SU-DHL-6 (cell line): ENCODE results near the gene INHBA.

Source experiments
- H2AFZ ChIP-seq: fragments of 200-600 bp; sonication (generic); 2 replicates; pipeline ENCODE4 v1.6.1; 2014; ENCODE audit warnings: low read depth, mild to moderate bottlenecking, moderate library complexity, mixed read lengths, antibody characterized with exemption, low read length; ENCODE audit not compliant: severe bottlenecking
- H3F3A ChIP-seq: fragments of 200-600 bp; shearing (Covaris generic); 2 replicates; pipeline ENCODE4 v1.6.0; 2016; ENCODE audit warnings: antibody characterized with exemption, mild to moderate bottlenecking; ENCODE audit not compliant: insufficient read depth
- H3K27ac ChIP-seq: fragments of 200-600 bp; sonication (generic); 2 replicates; pipeline ENCODE4 v1.5.1; 2016; ENCODE audit warnings: low read depth, mild to moderate bottlenecking, low read length, moderate library complexity, mixed read lengths
- H3K27me3 ChIP-seq: fragments of 200-600 bp; sonication (generic), shearing (Covaris generic); 2 replicates; pipeline ENCODE4 v1.6.0; 2014; ENCODE audit warnings: mild to moderate bottlenecking, low read length
- H3K36me3 ChIP-seq: fragments of 200-600 bp; sonication (generic); 2 replicates; pipeline ENCODE4 v1.6.1; 2014; ENCODE audit warnings: mild to moderate bottlenecking, low read length, mixed read lengths
- H3K4me2 ChIP-seq: fragments of 300-600, 200-600 bp; shearing (Covaris generic), sonication (generic); 2 replicates; pipeline ENCODE4 v1.6.0; 2014; ENCODE audit warnings: low read length, low read depth, mild to moderate bottlenecking; ENCODE audit not compliant: poor library complexity, severe bottlenecking
- H3K4me3 ChIP-seq: fragments of 200-600 bp; sonication (generic); 2 replicates; pipeline ENCODE4 v1.5.1; 2014; ENCODE audit warnings: antibody characterized with exemption, low read length, mild to moderate bottlenecking, mixed read lengths; ENCODE audit not compliant: insufficient read depth, poor library complexity, severe bottlenecking
- H3K79me2 ChIP-seq: fragments of 200-600 bp; sonication (generic); 2 replicates; pipeline ENCODE4 v1.6.1; 2014; ENCODE audit warnings: mild to moderate bottlenecking, low read length, moderate library complexity; ENCODE audit not compliant: insufficient read depth
- H3K9ac ChIP-seq: fragments of 200-600 bp; sonication (generic); 2 replicates; pipeline ENCODE4 v1.7.0; 2014; ENCODE audit warnings: mild to moderate bottlenecking, low read length
- H3K9me2 ChIP-seq: fragments of 200-600 bp; sonication (generic); replicated peaks from 2 replicates; pipeline ENCODE4 v1.6.1; 2014; ENCODE audit warnings: low read length; ENCODE audit not compliant: insufficient read depth
- H3K9me3 ChIP-seq: fragments of 200-600 bp; sonication (generic); 2 replicates; pipeline ENCODE4 v1.6.1; 2014; ENCODE audit warnings: low read length, mixed read lengths; ENCODE audit not compliant: insufficient read depth
- H4K20me1 ChIP-seq: fragments of 200-600 bp; sonication (generic); 2 replicates; pipeline ENCODE4 v1.6.1; 2014; ENCODE audit warnings: low read depth, mild to moderate bottlenecking, antibody characterized with exemption, low read length, moderate library complexity, mixed read lengths
- CTCF ChIP-seq: fragments of 200-600 bp; sonication (generic); IDR thresholded peaks from one replicate; pipeline ENCODE4 v1.5.1; 2017; ENCODE audit warnings: antibody characterized with exemption, mild to moderate bottlenecking, low read length, moderate library complexity; ENCODE audit not compliant: insufficient read depth, poor library complexity, severe bottlenecking
- EZH2phosphoT487 ChIP-seq: fragments of 200-600 bp; sonication (generic), shearing (Covaris generic); conservative IDR thresholded peaks from 2 replicates; pipeline ENCODE4 v1.6.1; 2018; ENCODE audit warnings: mild to moderate bottlenecking, antibody characterized with exemption, low read length, moderate library complexity, mixed read lengths

INHBA gene

GRCh38 chr7:41659539-41659938 is 43.4 kb downstream of the INHBA start:
- Histone ChIP-seq H3K36me3 (no peaks in the 10 kb centered on the region), H3K4me3 (no peak overlapping the region), H3K27me3 (no peaks in the 10 kb centered on the region), H2AFZ (no peak overlapping the region), H3K4me2 (no peak overlapping the region), H3K79me2 (no peaks in the 10 kb centered on the region), H3K9me2 (no peaks in the 10 kb centered on the region), H3F3A (no peaks in the 10 kb centered on the region), H3K9me3 (no peaks in the 10 kb centered on the region), H4K20me1 (no peaks in the 10 kb centered on the region), H3K27ac (no peak overlapping the region), H3K9ac (no peak overlapping the region)
- TF ChIP-seq EZH2phosphoT487: no peak
- TF ChIP-seq CTCF: no peak

- H3K4me3 ChIP-seq: no peak overlapping the region
- no peaks in the 10 kb centered on the region for H3K79me2 ChIP-seq
- H3K9me3 ChIP-seq: no peaks in the 10 kb centered on the region
- no peaks in the 10 kb centered on the region for H4K20me1 ChIP-seq
- no peak overlapping the region for H3K9ac ChIP-seq
- H3K27me3 ChIP-seq: no peaks in the 10 kb centered on the region
- H3K36me3 ChIP-seq: no peaks in the 10 kb centered on the region
- no peak for TF ChIP-seq CTCF
- TF ChIP-seq EZH2phosphoT487: no peak
- no peak overlapping the region for H2AFZ ChIP-seq
- H3K27ac ChIP-seq: no peak overlapping the region
- no peaks in the 10 kb centered on the region for H3K9me2 ChIP-seq
- no peak overlapping the region for H3K4me2 ChIP-seq
- H3F3A ChIP-seq: no peaks in the 10 kb centered on the region
These were observed 46.5 kb downstream of the INHBA start for GRCh38 chr7:41656366-41656765.

GRCh38 chr7:41655426-41655825 is 47.5 kb downstream of the INHBA start:
- TF ChIP-seq EZH2phosphoT487: no peak
- no peak for TF ChIP-seq CTCF
- no peak overlapping the region for H2AFZ ChIP-seq
- no peaks in the 10 kb centered on the region for H4K20me1 ChIP-seq
- no peaks in the 10 kb centered on the region for H3K79me2 ChIP-seq
- no peaks in the 10 kb centered on the region for H3K36me3 ChIP-seq
- H3K4me2 ChIP-seq: no peak overlapping the region
- no peaks in the 10 kb centered on the region for H3F3A ChIP-seq
- no peaks in the 10 kb centered on the region for H3K27me3 ChIP-seq
- H3K9me3 ChIP-seq: no peaks in the 10 kb centered on the region
- no peak overlapping the region for H3K4me3 ChIP-seq
- H3K9me2 ChIP-seq: no peaks in the 10 kb centered on the region
- no peak overlapping the region for H3K27ac ChIP-seq
- no peak overlapping the region for H3K9ac ChIP-seq
